Endothelial cell of umbilical vein (primary cell): ENCODE results near the gene ABHD14A.

Experiments
- CTCF ChIP-seq, 2 donors: IDR thresholded peaks; 1 replicate in 1 of 2; 2 replicates in 1 of 2; pipeline ENCODE4 v1.5.1; 2011; ENCODE audit warnings: low read length in 2 of 2, mild to moderate bottlenecking in 2 of 2, moderate library complexity in 2 of 2, control low read depth in 1 of 2, inconsistent platforms in 1 of 2, low read depth in 1 of 2; ENCODE audit not compliant: insufficient read depth in 1 of 2; ENCODE audit errors: extremely low read depth in 1 of 2
- EZH2 ChIP-seq: IDR thresholded peaks from 2 replicates; pipeline ENCODE4 v1.6.1; 2012; ENCODE audit warnings: borderline replicate concordance, low read depth, mild to moderate bottlenecking, moderate library complexity, low read length, inconsistent platforms; ENCODE audit not compliant: severe bottlenecking

GRCh38 chr3:51934991-51935885, 39.6 kb upstream of the ABHD14A start:
- TF ChIP-seq CTCF (IDR thresholded peaks at IDR 0.05; ENCODE audit: extremely low read depth in 1 of 2, insufficient read depth in 1 of 2, low read depth in 1 of 2, low read length in 2 of 2) (no peak), EZH2 (no peak)
